GM13977 (cell line): ENCODE results near the gene GNB1.

Source experiments
- DNase-seq: peaks from one replicate; pipeline ENCODE4 v3.0.0; 2012; ENCODE audit warnings: low spot score
- in situ Hi-C: fragments of 300-500 bp; cut with MboI; formaldehyde crosslinking; loops from one replicate; pipeline ENCODE4 v1.12.0; 2022; ENCODE audit warnings: low sequenced_read_pairs, low pct_unique_long_range_greater_than_20kb, mixed read lengths, inconsistent platforms; ENCODE audit not compliant: unreplicated experiment
- TF ChIP-seq, protein P1 (sequence below): IDR thresholded peaks from 2 replicates; pipeline ENCODE4 v1.5.1; 2012; ENCODE audit warnings: mild to moderate bottlenecking, control low read depth; ENCODE audit not compliant: insufficient read depth; ENCODE audit errors: extremely low read depth, missing control alignments

Gene GNB1

DNA sequence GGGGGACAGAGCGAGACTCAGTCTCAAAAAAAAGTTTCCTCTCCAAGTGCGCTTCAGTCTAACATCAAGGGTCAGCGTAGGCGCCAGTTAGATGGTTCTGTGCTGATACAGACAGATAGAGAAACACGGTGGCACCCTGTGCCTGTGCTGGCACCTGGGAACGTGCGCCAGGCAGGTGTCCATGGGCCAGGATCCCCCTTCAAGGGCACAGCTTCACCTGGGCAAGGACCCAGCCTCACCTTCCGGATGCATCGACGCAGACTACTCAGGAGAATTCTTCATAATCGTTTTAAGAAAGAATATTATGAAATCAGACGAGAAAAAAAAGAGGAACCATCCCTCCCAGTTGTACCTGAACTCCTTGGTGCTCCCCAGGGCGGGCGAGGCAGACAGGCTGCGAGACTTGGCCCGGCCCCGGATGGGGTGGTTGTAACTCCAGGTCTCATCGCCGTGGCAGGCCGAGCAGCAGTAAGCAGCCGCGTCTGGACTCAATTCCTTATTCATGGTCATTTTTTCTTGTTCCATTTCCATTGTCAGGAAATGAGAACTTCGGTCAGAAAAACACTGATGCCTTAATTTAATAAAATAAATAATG is 125.9 kb downstream of the GNB1 start:
- TF ChIP-seq, protein P1, sequence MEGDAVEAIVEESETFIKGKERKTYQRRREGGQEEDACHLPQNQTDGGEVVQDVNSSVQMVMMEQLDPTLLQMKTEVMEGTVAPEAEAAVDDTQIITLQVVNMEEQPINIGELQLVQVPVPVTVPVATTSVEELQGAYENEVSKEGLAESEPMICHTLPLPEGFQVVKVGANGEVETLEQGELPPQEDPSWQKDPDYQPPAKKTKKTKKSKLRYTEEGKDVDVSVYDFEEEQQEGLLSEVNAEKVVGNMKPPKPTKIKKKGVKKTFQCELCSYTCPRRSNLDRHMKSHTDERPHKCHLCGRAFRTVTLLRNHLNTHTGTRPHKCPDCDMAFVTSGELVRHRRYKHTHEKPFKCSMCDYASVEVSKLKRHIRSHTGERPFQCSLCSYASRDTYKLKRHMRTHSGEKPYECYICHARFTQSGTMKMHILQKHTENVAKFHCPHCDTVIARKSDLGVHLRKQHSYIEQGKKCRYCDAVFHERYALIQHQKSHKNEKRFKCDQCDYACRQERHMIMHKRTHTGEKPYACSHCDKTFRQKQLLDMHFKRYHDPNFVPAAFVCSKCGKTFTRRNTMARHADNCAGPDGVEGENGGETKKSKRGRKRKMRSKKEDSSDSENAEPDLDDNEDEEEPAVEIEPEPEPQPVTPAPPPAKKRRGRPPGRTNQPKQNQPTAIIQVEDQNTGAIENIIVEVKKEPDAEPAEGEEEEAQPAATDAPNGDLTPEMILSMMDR: no peak
- in situ Hi-C loops: no loop called here

DNA sequence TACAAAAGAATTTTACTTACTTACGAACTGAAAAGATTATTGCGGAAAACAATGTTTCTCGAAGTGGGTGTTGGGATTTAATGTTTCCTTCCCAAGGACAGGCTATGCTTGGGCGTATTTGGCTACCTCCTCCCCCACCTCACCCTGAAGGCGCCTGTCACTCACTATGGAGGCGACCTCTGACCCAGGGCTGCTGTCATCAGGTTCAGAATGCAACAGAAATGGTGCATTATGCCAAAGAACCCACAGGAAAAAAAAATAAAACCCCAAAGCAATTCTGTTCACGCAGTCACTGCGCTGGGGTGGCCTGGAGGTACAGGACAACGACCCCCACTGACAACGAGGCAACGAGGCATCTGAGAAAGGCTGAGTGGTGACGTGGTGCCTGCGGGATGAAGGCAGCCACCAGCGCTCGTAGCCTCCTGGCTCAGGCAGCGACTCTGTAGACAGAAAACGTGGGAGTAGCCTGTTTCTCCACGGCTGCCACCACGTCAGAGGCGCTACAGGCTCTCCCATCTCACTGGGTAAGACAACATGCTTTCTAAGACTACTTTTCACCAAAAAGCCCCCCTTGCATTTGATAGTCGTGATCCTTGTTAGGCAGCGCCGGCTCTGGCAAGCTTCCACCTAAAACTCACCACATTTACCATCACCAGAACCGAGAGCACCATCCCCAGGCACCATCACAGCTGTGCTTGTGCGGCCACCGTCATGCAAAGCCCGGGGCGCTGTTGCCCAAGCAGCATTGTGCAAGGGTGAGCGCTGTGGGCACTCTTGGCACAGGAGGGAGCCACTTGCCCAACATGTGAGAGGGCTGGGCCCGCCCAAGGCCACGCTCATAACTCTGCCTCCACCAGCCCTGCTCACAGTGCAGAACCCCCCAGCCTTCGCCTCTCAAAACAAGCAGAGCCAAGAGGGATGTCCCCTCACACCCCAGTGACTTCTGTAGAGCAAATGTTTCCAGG is 126.9 kb downstream of the GNB1 start:
- in situ Hi-C loops: no loop called here
- DNase-seq: no peak
- TF ChIP-seq, protein P1: peak; percentile 16

More for the DNA sequence above, 125.9 kb downstream of the GNB1 start:
- DNase-seq: no peak

DNA sequence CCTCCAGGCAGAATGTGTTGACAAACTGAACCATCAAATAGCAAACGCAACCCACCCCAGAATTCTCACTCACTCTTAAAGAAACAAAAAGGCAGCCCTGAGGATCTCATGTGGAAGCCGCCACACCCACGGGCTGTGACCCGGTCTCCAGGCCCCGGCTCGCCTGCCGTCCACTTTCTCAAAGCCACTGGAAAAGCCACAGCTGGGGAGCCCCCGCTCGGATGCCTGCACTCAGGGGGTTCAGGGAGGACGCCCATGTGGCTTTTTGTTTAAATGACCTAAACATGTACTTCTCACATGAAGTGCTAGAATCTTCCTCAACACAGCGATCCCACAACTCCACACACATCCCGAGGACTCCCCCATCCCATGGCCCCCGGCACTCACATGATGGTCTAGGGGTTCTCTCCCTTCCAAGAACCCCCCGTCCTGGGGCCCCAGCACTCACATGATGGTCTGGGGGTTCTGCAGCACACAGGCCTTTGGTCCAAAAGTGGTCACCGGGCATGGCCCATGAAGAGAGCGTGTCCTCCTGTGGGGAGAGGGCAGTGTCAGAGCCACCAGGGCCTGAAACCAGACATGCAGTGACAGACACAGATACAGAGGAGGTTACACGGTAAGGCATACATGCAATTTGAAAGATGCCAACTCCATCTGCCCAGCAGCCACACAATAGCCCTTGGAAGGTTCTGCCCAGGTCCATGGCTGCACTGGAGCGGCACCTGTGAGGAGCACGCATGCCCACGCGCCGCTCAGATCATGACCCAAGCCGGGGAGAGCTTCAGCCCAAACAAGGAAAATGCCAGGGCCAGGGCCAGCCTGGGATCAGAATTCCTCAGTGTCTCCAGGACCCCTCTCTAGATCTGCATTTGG is 129.1 kb downstream of the GNB1 start:
- DNase-seq: no peak
- in situ Hi-C loops: no loop called here
- TF ChIP-seq, protein P1: no peak

DNA sequence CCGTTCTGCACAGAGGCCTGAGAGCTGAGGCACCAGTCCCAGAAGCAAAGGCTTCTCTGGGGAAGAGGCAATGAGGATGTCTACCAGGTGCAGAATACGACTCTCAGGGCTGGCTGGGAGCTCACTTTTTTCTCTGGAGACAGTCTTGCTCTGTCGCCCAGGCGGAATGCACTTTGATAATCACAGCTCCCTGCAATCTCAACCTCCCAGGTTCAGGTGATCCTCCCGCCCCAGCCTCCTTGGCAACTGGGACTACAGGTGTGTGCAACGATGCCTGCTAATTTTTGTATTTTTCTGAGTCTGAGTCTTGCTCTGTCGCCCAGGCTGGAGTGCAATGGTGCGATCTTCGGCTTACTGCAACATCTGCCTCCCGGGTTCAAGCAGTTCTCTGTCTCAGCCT is 130.2 kb downstream of the GNB1 start:
- TF ChIP-seq, protein P1: no peak
- DNase-seq: no peak
- in situ Hi-C loops: no loop called here

DNA sequence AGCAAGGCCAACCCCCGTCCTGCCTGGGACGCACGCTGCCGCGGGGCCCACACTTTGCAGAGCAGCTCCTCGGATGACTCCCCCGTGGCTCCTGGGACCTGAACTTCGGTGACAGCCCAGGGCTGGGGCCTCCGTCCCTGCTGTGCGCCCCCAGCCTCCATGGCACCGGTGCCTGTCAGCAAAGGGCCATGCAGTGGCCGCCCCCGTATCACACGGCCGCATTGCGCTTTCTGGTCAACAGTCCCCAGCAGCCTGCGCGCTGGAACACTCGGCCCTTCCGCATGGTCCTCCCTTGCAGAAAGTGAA is 130.6 kb downstream of the GNB1 start:
- TF ChIP-seq, protein P1: no peak
- in situ Hi-C loops: no loop called here
- no peak for DNase-seq
